ENCODE measurements around the gene CHORDC1.
"Not testable (repeated sequence)": the region's sequence is repeated elsewhere in the genome, so short reads cannot be mapped to it uniquely, and the experiment has no call there.

The CHORDC1 gene

GRCh38 chr11:90213322-90213721 is 9.5 kb downstream of the CHORDC1 start:
- no peak for DNase-seq

GRCh38 chr11:90208857-90209256 is 14.0 kb downstream of the CHORDC1 start:
- no peak for DNase-seq

- not testable (repeated sequence) for DNase-seq
Observed at GRCh38 chr11:90207992-90208391, 14.9 kb downstream of the CHORDC1 start.

GRCh38 chr11:90204832-90205646 is 17.8 kb downstream of the CHORDC1 start:
- DNase-seq, result peak; percentile 13 to 70

GRCh38 chr11:90204407-90204806 is 18.4 kb downstream of the CHORDC1 start:
- no peak for DNase-seq

- no peak for DNase-seq
Observed at GRCh38 chr11:90202342-90202741, 20.5 kb downstream of the CHORDC1 start.

GRCh38 chr11:90197377-90197776 is 25.5 kb downstream of the CHORDC1 start:
- DNase-seq, result no peak

GRCh38 chr11:90192869-90193582 is 29.8 kb downstream of the CHORDC1 start:
- DNase-seq, result no peak

GRCh38 chr11:90189011-90189410 is 33.8 kb downstream of the CHORDC1 start:
- DNase-seq, result no peak

GRCh38 chr11:90187839-90188238 is 35.0 kb downstream of the CHORDC1 start:
- no peak for DNase-seq

GRCh38 chr11:90179923-90180322 is 42.9 kb downstream of the CHORDC1 start:
- no peak for DNase-seq

GRCh38 chr11:90178751-90179150 is 44.1 kb downstream of the CHORDC1 start:
- DNase-seq, result no peak

- no peak for DNase-seq
Observed at GRCh38 chr11:90176069-90176468, 46.8 kb downstream of the CHORDC1 start.

- no peak for DNase-seq
Observed at GRCh38 chr11:90171359-90171758, 51.5 kb downstream of the CHORDC1 start.

GRCh38 chr11:90168571-90168970 is 54.3 kb downstream of the CHORDC1 start:
- no peak for DNase-seq

- not testable (repeated sequence) for DNase-seq
Observed at GRCh38 chr11:90167704-90168103, 55.1 kb downstream of the CHORDC1 start.

- not testable (repeated sequence) for DNase-seq
Observed at GRCh38 chr11:90166982-90167573, 55.8 kb downstream of the CHORDC1 start.
